ENCODE measurements around the gene CGB5.

DNA sequence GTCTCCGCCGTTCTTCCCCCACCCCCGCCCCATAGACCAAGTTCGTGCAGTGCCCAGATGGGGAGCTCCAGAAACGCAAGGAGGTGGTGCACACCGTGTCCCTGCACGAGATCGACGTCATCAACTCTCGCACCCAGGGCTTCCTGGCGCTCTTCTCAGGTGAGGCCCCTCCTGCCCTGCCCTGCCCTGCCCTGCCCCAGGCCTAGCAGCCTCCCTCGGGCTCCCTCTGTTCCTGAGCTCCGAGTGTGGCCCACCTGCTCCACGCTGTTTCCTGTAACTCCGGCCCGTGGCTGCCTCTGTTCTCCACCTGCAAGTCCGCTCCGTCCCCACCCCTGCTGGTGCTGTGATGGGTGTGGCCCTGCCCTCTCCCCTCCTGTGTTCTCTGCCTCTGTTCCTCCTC is 33.2 kb upstream of the CGB5 start:
- TF ChIP-seq CTCF (IDR thresholded peaks at IDR 0.05): no peak
- no peak for TF ChIP-seq POLR2A (IDR thresholded peaks at IDR 0.05)
